DOHH2 (cell line): Measurements from ENCODE around the gene MDFIC2.

Experiments used
- H3F3A ChIP-seq: fragments of 200-600 bp; sonication (generic), shearing (Covaris generic); 2 replicates; pipeline ENCODE4 v1.6.0; 2016; ENCODE audit warnings: antibody characterized with exemption, mild to moderate bottlenecking; ENCODE audit not compliant: control insufficient read depth, insufficient read depth
- H3K27ac ChIP-seq: fragments of 200-600 bp; sonication (generic); 2 replicates; pipeline ENCODE4 v1.5.1; 2014; ENCODE audit warnings: low read depth, mild to moderate bottlenecking, low read length, moderate library complexity
- H3K27me3 ChIP-seq: fragments of 200-600 bp; sonication (generic); 2 replicates; pipeline ENCODE4 v1.6.1; 2014; ENCODE audit warnings: mild to moderate bottlenecking, low read length, mixed read lengths; ENCODE audit not compliant: control insufficient read depth
- H3K36me3 ChIP-seq: fragments of 200-600 bp; sonication (generic); 2 replicates; pipeline ENCODE4 v1.6.1; 2014; ENCODE audit warnings: mild to moderate bottlenecking, low read length, moderate library complexity, mixed read lengths; ENCODE audit not compliant: control insufficient read depth
- H3K4me1 ChIP-seq: fragments of 200-600 bp; sonication (generic); 2 replicates; pipeline ENCODE4 v1.6.1; 2014; ENCODE audit warnings: mild to moderate bottlenecking, low read length, mixed read lengths; ENCODE audit not compliant: control insufficient read depth
- H3K4me2 ChIP-seq: fragments of 200-600 bp; sonication (generic); 2 replicates; pipeline ENCODE4 v1.6.0; 2014; ENCODE audit warnings: mild to moderate bottlenecking, low read length, moderate library complexity
- H3K4me3 ChIP-seq: fragments of 200-600 bp; sonication (generic); 2 replicates; pipeline ENCODE4 v1.5.1; 2014; ENCODE audit warnings: mild to moderate bottlenecking, low read length, mixed read lengths
- H3K79me2 ChIP-seq: fragments of 200-600 bp; sonication (generic); 2 replicates; pipeline ENCODE4 v1.6.1; 2014; ENCODE audit warnings: mild to moderate bottlenecking, low read length, mixed read lengths; ENCODE audit not compliant: control insufficient read depth
- H3K9me2 ChIP-seq: fragments of 200-600 bp; sonication (generic); replicated peaks from 2 replicates; pipeline ENCODE4 v1.6.1; 2014; ENCODE audit warnings: mild to moderate bottlenecking, low read length, mixed read lengths; ENCODE audit not compliant: control insufficient read depth
- H3K9me3 ChIP-seq: fragments of 200-600 bp; sonication (generic); 2 replicates; pipeline ENCODE4 v1.6.1; 2014; ENCODE audit warnings: antibody characterized with exemption, low read length, mixed read lengths; ENCODE audit not compliant: control insufficient read depth, insufficient read depth
- H4K20me1 ChIP-seq: fragments of 200-600 bp; sonication (generic); 2 replicates; pipeline ENCODE4 v1.6.0; 2014; ENCODE audit warnings: low read depth, mild to moderate bottlenecking, antibody characterized with exemption, low read length, moderate library complexity; ENCODE audit not compliant: control insufficient read depth, insufficient read depth
- CTCF ChIP-seq: fragments of 200-600 bp; sonication (generic); IDR thresholded peaks from one replicate; pipeline ENCODE4 v1.5.1; 2014; ENCODE audit warnings: antibody characterized with exemption, mild to moderate bottlenecking, low read depth, low read length; ENCODE audit not compliant: poor library complexity, severe bottlenecking
- EZH2phosphoT487 ChIP-seq: fragments of 200-600 bp; sonication (generic); IDR thresholded peaks from 2 replicates; pipeline ENCODE4 v1.6.1; 2017; ENCODE audit warnings: borderline replicate concordance, mild to moderate bottlenecking, antibody characterized with exemption, low read length, moderate library complexity, mixed read lengths

Gene MDFIC2

GRCh38 chr3:70231266-70231701 lies 81.2 kb downstream of the MDFIC2 start:
- Histone ChIP-seq H3K27me3 (no peaks in the 10 kb centered on the region), H4K20me1 (no peaks in the 10 kb centered on the region), H3K27ac (no peak overlapping the region), H3K9me3 (no peaks in the 10 kb centered on the region), H3K4me3 (no peak overlapping the region), H3K36me3 (no peaks in the 10 kb centered on the region), H3F3A (no peaks in the 10 kb centered on the region), H3K79me2 (no peaks in the 10 kb centered on the region), H3K4me1 (no peaks in the 10 kb centered on the region), H3K4me2 (no peak overlapping the region), H3K9me2 (no peaks in the 10 kb centered on the region)
- TF ChIP-seq CTCF, result no peak

- Histone ChIP-seq H3K4me3 (no peak overlapping the region), H3K27me3 (no peaks in the 10 kb centered on the region), H3K9me3 (no peaks in the 10 kb centered on the region), H3K27ac (no peak overlapping the region), H4K20me1 (no peaks in the 10 kb centered on the region), H3F3A (no peaks in the 10 kb centered on the region), H3K9me2 (no peaks in the 10 kb centered on the region), H3K4me1 (no peaks in the 10 kb centered on the region), H3K4me2 (no peak overlapping the region), H3K36me3 (no peaks in the 10 kb centered on the region), H3K79me2 (no peaks in the 10 kb centered on the region)
- TF ChIP-seq CTCF (no peak), EZH2phosphoT487 (no peak)
These were observed 85.0 kb downstream of the MDFIC2 start for GRCh38 chr3:70227437-70227836.

DNA sequence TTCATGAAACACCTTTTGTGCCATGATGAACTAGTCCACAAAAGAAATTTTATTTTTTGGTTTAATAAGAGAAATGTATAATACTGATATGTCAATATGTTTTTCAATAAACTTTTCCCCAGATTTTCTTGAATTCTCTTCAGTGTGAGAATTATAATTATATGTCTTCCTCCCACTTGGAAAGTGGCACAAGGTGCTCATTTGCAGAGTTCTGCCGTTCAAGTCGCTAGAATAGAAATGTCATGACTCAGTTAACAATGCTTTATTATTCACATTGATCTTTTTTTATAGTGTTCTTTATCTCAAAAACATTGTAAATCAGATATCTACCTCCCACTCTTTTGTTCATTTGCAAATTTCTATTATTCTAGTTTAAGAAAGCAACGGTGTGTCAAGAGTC lies 87.3 kb downstream of the MDFIC2 start:
- Histone ChIP-seq H3K9me3 (no peaks in the 10 kb centered on the region), H3K36me3 (no peaks in the 10 kb centered on the region), H4K20me1 (no peaks in the 10 kb centered on the region), H3K9me2 (no peaks in the 10 kb centered on the region), H3K79me2 (no peaks in the 10 kb centered on the region), H3K4me3 (no peak overlapping the region), H3K27ac (no peak overlapping the region), H3K4me1 (no peaks in the 10 kb centered on the region), H3F3A (no peaks in the 10 kb centered on the region), H3K27me3 (no peaks in the 10 kb centered on the region), H3K4me2 (no peak overlapping the region)
- TF ChIP-seq EZH2phosphoT487, result no peak
- no peak for TF ChIP-seq CTCF

- Histone ChIP-seq H4K20me1 (no peaks in the 10 kb centered on the region), H3F3A (no peaks in the 10 kb centered on the region), H3K9me2 (no peaks in the 10 kb centered on the region), H3K27me3 (no peaks in the 10 kb centered on the region), H3K4me1 (no peaks in the 10 kb centered on the region), H3K9me3 (no peaks in the 10 kb centered on the region), H3K4me3 (no peak overlapping the region), H3K36me3 (no peaks in the 10 kb centered on the region), H3K27ac (no peak overlapping the region), H3K79me2 (no peaks in the 10 kb centered on the region), H3K4me2 (no peak overlapping the region)
- TF ChIP-seq CTCF, result no peak
- TF ChIP-seq EZH2phosphoT487, result no peak
These were observed 88.1 kb downstream of the MDFIC2 start for GRCh38 chr3:70224337-70224736.
